HG03558 (cell line): ENCODE results near the gene TCF12.
"Not testable (repeated sequence)": the region's sequence is repeated elsewhere in the genome, so short reads cannot be mapped to it uniquely, and the experiment has no call there.

Source experiments
- ATAC-seq: cut with Tn5 transposase; IDR thresholded peaks from one replicate; pipeline ENCODE4 v1.9.1; 2021; ENCODE audit warnings: moderate number of reproducible peaks; ENCODE audit not compliant: unreplicated experiment; ENCODE audit errors: extremely low read depth

Gene TCF12

DNA sequence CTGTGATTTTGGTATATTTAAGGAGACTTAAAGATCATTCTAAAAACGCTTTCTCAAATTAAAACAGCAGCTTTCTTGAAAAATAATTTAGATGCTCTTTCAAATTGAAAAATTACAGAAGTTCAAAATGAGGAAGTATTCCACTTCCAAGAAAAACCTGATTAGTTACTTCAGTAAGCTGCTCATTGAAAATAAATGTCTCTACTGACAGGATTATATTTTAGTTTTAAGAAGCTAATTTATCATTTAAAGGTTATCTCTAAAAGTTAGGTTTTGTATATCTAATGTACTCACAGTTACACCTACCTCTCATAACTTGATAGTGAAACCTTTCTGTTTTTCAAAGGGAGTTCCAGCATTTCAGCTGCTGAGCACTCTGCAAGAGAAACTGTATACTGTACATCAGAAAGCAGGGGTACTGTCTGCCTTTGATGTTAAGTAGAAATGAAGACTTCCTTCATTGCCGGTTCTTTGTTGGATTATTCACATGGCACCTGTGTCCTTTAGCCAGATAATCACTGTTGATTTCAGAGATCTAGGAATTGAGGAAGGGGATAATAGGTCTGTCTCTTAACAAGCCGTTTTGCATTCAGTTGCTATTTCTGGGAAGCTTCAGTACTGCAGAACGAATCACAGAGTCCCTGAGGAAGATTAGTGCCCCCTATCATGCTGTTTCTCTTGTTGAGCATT lies 161.6 kb downstream of the TCF12 start:
- no peak for ATAC-seq

DNA sequence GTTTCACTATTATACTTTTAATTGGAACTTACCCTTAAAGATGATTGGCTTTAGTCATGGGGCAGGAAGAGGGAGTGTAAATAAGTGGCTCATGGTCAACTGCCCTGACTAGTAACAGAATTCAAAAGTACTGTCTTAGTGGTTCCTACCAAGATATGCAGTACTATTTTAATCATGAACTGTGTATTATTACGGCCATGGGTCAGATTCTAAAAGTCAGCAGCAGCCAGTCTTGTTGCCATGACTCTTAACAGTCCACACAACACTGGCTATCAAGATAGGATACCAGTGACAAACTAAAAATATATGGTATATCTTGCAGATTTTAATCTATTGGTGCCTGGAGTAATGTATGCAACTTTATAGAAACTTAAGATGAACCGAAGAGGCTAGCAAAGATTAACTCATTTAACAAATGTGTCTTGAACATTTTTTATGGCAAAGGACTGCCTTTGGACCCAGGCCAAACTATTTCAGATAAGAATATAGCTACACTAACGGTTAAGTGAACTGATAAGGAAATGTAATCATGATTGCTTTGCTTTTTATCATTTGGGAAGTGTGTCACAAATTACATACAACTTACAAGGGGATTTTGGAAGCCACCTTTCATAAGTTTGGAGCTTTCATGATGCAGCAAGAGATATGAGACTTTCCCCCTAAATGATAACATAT lies 163.7 kb downstream of the TCF12 start:
- no peak for ATAC-seq

DNA sequence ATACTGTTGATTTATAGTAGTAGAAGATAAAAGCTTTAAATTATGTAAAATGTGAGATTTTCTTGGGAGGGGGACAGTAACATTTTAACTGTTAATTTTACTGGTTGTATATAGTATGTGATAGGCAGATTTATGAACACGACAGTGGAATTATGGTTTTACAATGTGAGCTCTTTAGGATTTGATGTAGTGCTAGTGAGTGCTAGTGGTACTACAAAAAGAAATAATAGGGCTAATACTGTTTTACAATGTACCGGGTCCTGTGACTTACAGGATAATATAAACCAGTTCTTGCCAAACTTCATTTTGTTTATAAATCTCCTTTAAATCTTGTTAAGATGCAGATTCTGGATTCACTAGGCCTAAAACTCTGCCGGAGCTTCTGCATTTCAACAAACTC lies 165.7 kb downstream of the TCF12 start:
- no peak for ATAC-seq

DNA sequence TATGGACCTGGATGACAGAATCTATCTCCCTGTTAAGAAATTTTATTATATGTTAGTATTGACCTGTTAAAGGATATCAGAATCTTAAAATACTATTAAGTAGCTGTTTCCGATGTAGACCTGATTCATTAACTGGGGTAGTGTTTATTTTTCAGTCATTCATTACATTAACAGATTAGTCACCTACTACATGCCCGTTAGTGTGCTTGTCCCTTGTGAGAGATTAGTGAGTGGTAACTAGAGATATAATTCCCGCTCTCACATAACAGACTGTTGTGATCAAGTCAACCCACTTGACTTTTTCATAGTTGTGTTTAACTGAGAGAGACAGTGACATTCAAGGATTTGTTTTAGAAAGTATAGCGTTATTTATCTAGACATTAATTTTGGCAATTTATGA lies 166.8 kb downstream of the TCF12 start:
- ATAC-seq: no peak

DNA sequence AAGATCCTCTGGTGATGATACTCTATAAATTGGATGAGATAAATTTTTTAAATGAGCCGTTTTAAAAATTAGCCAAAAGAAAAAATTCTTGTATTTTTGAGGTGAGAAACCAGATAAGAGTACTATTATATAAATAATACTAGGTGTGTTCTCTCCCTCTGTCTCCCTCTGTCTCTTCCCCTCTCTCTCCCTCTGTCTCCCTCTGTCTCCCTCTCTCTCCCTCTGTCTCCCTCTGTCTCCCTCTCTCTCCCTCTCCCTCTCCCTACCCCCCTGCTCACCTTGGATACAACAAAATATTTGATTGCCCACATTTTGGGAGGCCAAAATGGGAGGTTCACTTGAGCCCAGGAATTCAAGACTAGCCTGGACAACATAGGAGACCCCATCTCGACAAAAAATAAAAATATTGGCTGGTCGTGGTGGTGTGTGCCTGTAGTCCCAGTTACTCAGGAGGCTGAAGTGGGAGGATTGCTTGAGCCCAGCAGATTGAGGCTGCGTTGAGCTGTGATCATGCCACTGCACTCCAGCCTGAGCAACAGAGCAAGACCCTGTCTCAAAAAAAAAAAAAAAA lies 168.5 kb downstream of the TCF12 start:
- no peak for ATAC-seq

DNA sequence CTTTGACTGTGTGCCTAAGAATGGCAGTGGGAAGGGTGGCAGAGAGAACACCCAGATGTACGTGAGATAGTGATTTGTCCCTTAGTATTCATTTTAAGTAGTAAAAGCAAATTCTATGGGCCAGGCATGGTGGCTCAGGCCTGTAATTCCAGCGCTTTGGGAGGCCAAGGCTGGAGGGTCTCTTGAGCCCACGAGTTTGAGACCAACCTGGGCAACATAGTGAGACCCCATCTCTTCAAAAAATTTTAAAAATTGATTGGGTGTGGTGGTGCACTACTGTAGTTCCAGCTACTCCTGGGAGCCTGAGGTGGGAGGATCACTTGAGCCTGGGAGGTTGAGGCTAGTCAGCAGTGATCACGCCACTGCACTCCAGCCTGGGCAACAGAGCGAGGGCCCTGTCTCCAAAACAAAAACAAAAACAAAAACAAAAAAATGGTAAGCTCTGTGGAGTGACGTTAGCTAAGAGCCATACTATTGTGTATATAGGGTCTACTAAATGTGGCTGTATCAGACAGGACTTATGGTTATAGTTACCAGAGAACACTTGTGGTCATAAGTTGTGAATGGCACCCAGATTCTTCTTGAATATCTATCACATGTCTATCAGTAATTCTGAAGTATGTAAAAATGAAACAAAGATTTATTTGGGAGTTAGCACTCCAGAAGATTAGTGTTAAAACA lies 171.5 kb downstream of the TCF12 start:
- no peak for ATAC-seq

DNA sequence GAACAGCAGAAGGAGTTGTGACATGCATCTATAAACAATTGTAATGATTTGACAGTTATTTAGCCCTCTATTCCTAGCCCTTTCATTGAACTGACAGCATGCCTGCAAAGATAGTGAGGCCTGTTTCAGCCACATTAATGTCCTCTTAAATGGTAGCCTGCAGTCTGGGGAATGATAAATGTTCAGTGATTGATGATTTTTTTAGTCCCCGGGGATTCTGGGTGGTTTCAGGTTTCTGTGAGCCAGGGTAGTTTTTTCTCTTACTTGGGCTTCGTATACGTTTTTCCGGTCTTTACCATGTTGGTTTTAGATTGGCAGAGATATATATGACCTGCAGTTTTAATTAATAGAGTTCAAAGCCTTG lies 172.0 kb downstream of the TCF12 start:
- ATAC-seq: no peak

DNA sequence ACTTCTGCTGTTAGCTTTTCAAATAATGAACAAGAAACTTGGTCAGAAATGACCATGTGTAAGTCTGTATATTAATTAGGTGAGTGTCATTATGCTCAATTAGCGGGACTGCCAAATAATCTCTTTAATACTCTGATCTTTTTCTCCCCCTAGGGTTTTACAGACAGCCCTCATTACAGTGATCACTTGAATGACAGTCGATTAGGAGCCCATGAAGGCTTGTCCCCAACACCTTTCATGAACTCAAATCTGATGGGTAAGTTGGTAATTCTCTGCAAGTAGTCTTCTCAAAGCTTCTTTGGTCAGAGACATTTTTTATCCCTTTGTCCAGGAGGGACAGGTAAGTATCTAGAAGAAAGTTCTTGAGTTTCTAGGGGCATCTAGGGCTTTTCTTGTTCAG lies 173.2 kb downstream of the TCF12 start:
- ATAC-seq: no peak

DNA sequence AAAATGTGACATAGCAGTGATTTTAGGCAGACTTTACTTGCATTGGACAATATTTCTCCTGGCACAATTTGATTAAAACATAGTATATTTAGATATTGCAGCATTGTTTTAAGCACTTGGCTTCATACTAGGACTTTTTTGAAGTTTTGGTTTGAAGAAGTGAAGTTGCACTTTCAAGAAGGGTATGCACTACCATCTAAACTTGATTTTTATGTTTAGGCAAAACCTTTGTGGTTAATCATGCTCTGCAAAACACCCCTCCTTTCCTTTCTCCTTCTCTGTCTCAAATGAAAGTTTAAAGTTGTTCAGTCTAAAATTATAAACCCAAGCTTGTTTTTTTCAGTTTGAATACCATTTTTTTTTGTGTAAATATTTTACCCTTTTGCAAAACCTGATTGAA lies 173.8 kb downstream of the TCF12 start:
- no peak for ATAC-seq

DNA sequence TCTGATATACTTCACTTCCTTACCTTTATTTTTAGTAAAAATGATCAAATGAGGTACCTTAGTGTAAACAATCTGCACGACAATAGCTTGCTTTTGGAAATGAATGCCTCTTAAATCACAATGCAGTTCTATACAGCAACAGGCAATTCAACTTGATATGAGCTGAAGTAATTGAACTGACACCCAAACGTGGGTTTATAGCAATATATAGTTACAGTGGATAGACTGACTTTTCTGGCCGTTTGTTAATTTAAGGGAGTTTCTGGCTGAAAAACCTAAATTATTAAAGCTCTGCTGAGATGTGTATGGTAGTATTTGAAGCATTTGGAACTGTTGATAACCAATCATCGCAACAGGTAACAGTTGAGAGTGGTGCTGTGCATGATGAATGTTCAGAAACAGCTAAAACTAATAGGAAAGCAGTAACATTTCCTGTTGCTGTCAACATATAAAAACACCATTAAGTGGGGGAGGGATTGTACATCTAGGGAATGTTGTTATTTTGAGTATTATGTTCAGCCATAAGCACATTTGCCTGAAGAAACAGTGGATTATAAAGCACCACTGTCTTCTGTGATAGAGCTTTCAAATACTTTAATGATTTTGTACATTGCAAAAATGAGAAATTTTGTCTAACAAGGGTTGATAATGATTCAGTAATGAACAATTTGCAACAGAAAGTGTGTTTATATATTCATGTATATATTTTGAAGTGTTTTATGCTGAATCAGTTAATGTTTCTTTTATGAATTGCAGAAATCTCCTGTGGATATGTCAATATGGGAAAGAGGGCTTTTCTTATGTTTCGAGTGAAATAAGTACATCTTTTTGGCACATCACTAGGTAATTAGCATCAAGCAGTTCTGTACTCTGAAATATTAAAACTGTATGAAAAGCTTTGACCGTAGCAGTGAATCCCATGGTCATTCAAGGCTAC lies 176.1 kb downstream of the TCF12 start:
- no peak for ATAC-seq

DNA sequence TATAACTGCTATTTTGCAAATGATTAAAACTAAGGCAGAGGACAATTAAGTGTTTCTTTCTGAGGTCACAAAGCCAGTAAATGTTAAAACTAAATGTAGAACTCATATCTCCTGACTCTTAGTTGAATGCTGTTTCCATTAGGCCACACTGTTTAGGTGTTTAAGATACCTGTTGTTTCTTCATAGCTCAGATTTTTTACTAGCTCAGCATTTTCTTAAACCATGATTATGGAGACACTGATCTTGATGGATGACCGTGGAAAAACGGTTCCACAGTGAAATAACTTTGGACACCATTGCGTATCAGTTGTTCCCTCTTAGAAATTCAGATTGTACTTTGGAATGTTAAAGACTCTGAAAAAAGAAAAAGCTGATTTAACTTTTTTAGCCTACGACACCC lies 177.5 kb downstream of the TCF12 start:
- ATAC-seq: no peak

DNA sequence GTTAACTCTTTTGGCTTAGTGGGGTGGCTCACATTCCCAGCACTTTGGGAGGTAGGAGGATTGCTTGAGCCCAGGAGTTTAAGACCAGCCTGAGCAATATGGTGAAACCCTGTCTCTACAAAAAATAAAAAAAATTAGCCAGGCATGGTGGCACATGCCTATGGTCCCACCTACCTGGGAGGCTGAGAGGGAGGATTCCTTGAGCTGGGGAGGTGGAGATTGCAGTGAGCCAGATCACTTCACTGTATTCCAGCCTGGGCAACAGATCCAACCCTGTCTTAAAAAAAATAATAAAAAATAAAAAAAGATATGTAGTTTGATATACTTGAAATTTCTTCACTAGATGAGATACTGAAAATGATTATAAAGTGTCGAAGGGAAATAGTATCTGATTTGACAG lies 178.8 kb downstream of the TCF12 start:
- no peak for ATAC-seq

DNA sequence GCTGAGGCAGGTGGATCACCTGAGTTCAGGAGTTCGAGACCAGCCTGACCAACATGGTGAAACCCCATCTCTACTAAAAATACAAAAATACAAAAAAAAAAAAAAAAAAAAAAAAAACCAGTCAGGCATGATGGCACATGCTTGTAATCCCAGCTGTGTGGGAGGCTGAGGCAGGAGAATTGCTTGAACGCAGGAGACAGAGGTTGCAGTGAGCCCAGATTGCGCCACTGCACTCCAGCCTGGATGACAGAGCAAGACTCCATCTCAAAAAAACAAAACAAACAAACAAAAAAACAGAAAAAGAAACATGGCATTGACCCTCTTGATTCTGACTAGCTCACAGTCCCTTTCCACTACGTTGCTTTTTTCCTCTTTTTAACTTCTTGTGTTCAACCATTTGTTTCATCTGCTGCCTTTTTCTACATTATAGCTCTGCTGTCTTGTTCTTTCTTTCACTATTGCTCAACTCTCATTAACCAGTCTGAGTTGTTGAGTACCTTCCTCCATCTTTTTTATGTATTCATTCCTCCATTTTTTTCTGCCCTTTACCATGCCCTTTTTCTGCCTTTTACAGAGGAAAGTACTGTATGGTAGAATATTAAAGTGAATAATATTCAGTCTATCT lies 179.6 kb downstream of the TCF12 start:
- not testable (repeated sequence) for ATAC-seq

DNA sequence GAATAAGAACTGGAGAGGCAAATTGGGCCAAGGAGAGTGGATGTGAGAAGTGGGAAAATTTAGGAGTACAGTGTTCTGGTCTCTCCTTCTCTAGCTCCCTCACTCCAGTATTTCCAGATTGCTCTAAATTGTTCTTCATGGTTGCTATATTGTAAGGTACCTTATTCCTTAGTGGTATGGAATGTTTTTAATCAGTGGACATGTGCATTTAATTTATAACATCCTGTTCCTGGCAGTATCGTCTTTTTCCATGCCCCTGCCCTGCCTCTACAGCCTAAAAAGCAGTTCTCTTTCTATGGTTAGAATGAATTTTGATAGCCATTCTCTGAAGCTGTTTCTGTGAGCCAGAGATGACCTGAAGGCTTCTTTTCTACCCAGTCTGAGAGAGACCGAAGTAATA lies 180.5 kb downstream of the TCF12 start:
- no peak for ATAC-seq

DNA sequence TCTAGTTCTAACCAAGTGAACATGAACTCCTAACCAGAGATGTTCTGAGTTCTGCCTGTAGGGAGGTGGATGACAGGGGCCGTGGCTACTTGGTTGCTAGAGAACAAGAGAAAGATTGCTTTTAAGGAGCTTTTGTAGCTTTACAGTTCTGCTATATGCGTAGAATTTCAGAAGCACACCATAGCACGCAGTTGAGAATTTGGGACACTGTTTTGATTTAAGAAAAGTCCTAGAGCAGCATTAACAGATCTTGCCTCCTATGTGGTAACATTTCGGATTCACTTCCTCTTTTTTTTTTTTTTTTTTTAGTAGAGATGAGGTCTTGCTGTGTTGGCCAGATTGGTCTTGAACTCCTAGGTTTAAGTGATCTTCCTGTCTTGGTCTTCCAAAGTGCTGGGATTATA lies 181.7 kb downstream of the TCF12 start:
- ATAC-seq: no peak

DNA sequence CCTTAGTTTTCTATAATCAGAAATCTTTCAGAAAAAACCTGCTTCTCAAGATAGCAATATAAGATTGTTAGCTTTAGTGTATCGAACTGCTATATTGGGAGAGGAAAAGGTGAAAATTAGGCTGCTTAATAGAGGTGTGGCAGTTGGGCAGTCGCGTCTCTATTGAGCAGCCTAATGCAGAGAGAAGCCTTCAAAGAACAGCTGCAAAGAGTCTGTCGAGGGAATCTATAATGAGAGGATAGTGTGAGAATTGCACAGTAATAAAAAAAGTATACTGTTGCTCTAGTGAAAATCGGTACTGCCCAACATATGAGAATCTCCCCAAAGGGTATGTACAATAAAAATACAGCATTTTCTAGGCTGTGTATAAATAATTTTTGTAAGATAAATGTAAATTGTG lies 184.4 kb downstream of the TCF12 start:
- ATAC-seq: no peak

DNA sequence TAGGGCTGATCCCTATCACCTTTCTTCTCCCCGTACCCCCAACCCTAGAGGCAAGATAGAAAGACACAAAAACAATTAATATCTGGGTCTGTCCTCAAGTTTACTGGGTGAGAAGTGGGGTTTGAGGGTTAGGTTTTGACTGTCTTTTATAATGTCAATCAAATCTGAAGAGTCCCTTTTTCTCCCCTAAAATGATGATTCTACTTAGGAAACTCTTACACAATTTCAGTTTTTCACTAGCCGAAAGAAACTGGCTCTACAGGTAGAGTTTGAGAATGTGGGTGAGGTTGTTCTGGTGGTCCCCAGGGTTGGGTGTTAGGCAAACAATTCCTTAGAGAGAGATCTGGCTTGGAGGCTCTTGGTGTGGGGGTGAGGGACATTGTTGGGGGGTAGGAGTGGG lies 189.9 kb downstream of the TCF12 start:
- ATAC-seq: no peak

DNA sequence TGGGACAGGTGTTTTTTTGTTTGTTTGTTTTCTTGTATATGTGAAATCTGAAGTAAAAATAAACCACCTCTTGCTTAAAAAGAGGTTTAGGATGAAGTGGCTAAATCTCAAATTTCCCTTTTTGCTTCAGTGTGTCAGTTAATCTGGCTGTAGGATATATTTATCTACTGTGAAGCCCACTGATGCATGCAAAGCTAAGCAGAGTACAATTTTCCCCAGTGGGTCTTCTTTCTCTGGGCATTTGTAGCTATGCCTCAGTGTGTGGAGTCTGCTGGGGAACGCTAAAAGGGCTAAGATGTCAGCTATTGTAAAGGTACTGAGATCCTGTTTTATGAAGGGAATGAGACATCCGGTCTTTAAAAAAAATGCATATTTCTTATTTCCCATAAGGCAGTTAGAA lies 190.6 kb downstream of the TCF12 start:
- no peak for ATAC-seq

DNA sequence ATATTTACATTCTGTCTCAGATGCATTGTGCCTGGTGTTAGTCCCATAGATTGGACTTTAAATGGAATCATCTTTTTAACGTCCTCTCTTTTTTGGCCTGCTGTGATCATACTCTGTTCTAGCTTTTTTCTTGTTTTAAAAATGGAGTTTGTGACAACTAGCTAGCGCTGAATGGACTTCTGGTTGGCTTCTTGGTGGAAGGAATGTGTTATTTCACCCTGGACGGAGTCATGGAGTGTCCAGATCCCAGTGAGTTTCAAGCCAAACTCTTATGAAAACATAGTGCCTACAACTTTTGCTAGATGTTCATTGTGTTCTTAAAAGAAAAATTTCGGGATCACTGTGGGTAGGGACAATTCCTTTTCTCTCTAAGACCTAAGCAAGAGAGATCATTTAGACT lies 192.6 kb downstream of the TCF12 start:
- no peak for ATAC-seq

DNA sequence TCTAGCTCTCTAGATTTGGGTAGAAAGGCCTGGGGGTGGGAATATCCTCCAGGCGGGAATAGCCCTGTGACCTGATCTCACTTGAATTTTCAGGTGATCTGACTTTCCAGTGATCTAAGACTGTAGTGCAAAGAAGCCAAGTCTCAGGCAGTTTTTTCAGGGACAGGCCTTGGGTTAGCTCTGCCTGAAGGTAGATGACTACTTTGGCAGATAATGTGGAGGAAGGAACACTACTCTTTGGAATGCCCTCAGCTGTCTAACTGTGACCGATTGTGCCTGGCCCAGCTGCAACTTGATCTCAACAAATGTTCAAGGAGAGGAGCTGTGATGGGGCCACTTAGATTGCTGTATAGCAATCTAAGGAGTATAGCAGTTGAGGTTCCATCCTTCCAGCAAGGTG lies 193.7 kb downstream of the TCF12 start:
- no peak for ATAC-seq
